Nephron (organoid): ENCODE measurements around the gene BLOC1S3.

Experiments
- H3K27ac Mint-ChIP-seq, 3 experiments: 2 replicates each; pipeline ENCODE4 v1.8.0; 2020; ENCODE audit warnings: mixed read lengths in 3 of 3, mild to moderate bottlenecking in 2 of 3, moderate library complexity in 1 of 3
- H3K27me3 Mint-ChIP-seq: 2 replicates; pipeline ENCODE4 v1.8.0; 2021; ENCODE audit warnings: low read depth, mild to moderate bottlenecking, moderate library complexity, mixed read lengths
- H3K36me3 Mint-ChIP-seq: 2 replicates; pipeline ENCODE4 v1.8.0; 2020; ENCODE audit warnings: low read depth, mixed read lengths
- H3K4me1 Mint-ChIP-seq: 2 replicates; pipeline ENCODE4 v1.8.0; 2020; ENCODE audit warnings: mixed read lengths
- H3K4me3 Mint-ChIP-seq, 3 experiments: 2 replicates each; pipeline ENCODE4 v1.8.0; 2020; ENCODE audit warnings: mild to moderate bottlenecking in 3 of 3, mixed read lengths in 3 of 3, moderate library complexity in 2 of 3
- H3K9me3 Mint-ChIP-seq: 2 replicates; pipeline ENCODE4 v1.8.0; 2020; ENCODE audit warnings: mixed read lengths
- CTCF ChIP-seq, 3 experiments: fragments of 200-600 bp; sonication (generic); IDR thresholded peaks; one replicate each; pipeline ENCODE4 v1.5.0; 2021; ENCODE audit warnings: antibody characterized with exemption in 3 of 3; ENCODE audit not compliant: unreplicated experiment in 3 of 3

BLOC1S3 gene

GRCh38 chr19:45135176-45135885 lies 43.3 kb upstream of the BLOC1S3 start:
- Mint-ChIP-seq H3K27ac (no peak overlapping the region), H3K9me3 (no peaks in the 10 kb centered on the region), H3K4me1 (peaks cover 22% of the 10 kb centered on the region), H3K36me3 (no peaks in the 10 kb centered on the region), H3K27me3 (no peaks in the 10 kb centered on the region), H3K4me3 (no peak overlapping the region)
- TF ChIP-seq CTCF (IDR thresholded peaks at IDR 0.05; ENCODE audit: unreplicated experiment in 3 of 3), result no peak

GRCh38 chr19:45136507-45137178 lies 41.9 kb upstream of the BLOC1S3 start:
- Mint-ChIP-seq H3K27me3 (no peaks in the 10 kb centered on the region), H3K27ac (peak overlapping the region; percentile 2 to 22 (median 3)), H3K4me1 (peaks cover 22% of the 10 kb centered on the region), H3K4me3 (no peak overlapping the region), H3K36me3 (no peaks in the 10 kb centered on the region), H3K9me3 (no peaks in the 10 kb centered on the region)
- no peak for TF ChIP-seq CTCF (IDR thresholded peaks at IDR 0.05; ENCODE audit: unreplicated experiment in 3 of 3)

GRCh38 chr19:45137179-45137761 lies 41.3 kb upstream of the BLOC1S3 start:
- Mint-ChIP-seq H3K4me1 (peaks cover 22% of the 10 kb centered on the region), H3K9me3 (no peaks in the 10 kb centered on the region), H3K36me3 (no peaks in the 10 kb centered on the region), H3K4me3 (no peak overlapping the region), H3K27me3 (no peaks in the 10 kb centered on the region), H3K27ac (peak overlapping the region; percentile 2 to 22 (median 3))
- no peak for TF ChIP-seq CTCF (IDR thresholded peaks at IDR 0.05; ENCODE audit: unreplicated experiment in 3 of 3)

GRCh38 chr19:45138303-45138751 lies 40.3 kb upstream of the BLOC1S3 start:
- Mint-ChIP-seq H3K4me1 (peaks cover 28% of the 10 kb centered on the region), H3K27ac (peak overlapping the region in 1 of 3 experiments; percentile 1), H3K27me3 (no peaks in the 10 kb centered on the region), H3K36me3 (peaks cover 9% of the 10 kb centered on the region), H3K9me3 (no peaks in the 10 kb centered on the region), H3K4me3 (no peak overlapping the region)
- no peak for TF ChIP-seq CTCF (IDR thresholded peaks at IDR 0.05; ENCODE audit: unreplicated experiment in 3 of 3)

GRCh38 chr19:45139286-45140143 lies 39.1 kb upstream of the BLOC1S3 start:
- Mint-ChIP-seq H3K9me3 (no peaks in the 10 kb centered on the region), H3K36me3 (peaks cover 9% of the 10 kb centered on the region), H3K27me3 (no peaks in the 10 kb centered on the region), H3K27ac (no peak overlapping the region), H3K4me1 (peaks cover 22% of the 10 kb centered on the region), H3K4me3 (no peak overlapping the region)
- TF ChIP-seq CTCF (IDR thresholded peaks at IDR 0.05; ENCODE audit: unreplicated experiment in 3 of 3), result no peak
